ENCODE results near the gene NEDD4L. TPM values are rescaled to one million over a fixed set of nuclear protein-coding genes. Genes with fewer than 3 reads are reported as not detected.
"Not testable (repeated sequence)": the region's sequence is repeated elsewhere in the genome, so short reads cannot be mapped to it uniquely, and the experiment has no call there.

The NEDD4L gene
- total RNA-seq, 1 experiment from 2014 or later, result 57.4 TPM

GRCh38 chr18:58379443-58379842, 335.4 kb downstream of the NEDD4L start:
- no peak overlapping the region for H3K4me3 ChIP-seq
- no peaks in the 10 kb centered on the region for H3K9me3 ChIP-seq (ENCODE audit: insufficient read depth, low read depth)
- no peaks in the 10 kb centered on the region for H3K27me3 ChIP-seq (ENCODE audit: insufficient read depth, low read depth)
- no peak overlapping the region for H3K4me2 ChIP-seq
- no peak for TF ChIP-seq CTCF (conservative IDR thresholded peaks at IDR 0.05)
- no peak for DNase-seq
- H2AFZ ChIP-seq, result no peak overlapping the region
- no peaks in the 10 kb centered on the region for H3K79me2 ChIP-seq (ENCODE audit: low read depth)
- H3F3A ChIP-seq (ENCODE audit: insufficient read depth, low read depth), result no peaks in the 10 kb centered on the region; the same call in 1 of the 2 replicates
- H3K4me1 ChIP-seq (replicated peaks; ENCODE audit: insufficient read depth), result no peaks in the 10 kb centered on the region
- CTCF ChIA-PET, result no interaction called here
- no TSS peak for BruUV-seq (replicated peaks)
- POLR2A ChIA-PET (ENCODE audit: unreplicated experiment), result no interaction called here
- no peaks in the 10 kb centered on the region for H3K9me2 ChIP-seq (ENCODE audit: insufficient read depth)
- no peak overlapping the region for H3K27ac ChIP-seq
- H4K20me1 ChIP-seq (ENCODE audit: insufficient read depth), result no peaks in the 10 kb centered on the region; the same call in 1 of the 2 replicates
- intact Hi-C loops (cut with micrococcal nuclease; ENCODE audit: unreplicated experiment), result no loop called here
- peaks cover 8% of the 10 kb centered on the region for H3K36me3 ChIP-seq (ENCODE audit: low read depth)

- intact Hi-C loops (cut with micrococcal nuclease; ENCODE audit: unreplicated experiment); CTCF ChIA-PET; POLR2A ChIA-PET (ENCODE audit: unreplicated experiment); H3K27ac ChIP-seq; H2AFZ ChIP-seq; DNase-seq; H3F3A ChIP-seq (ENCODE audit: insufficient read depth, low read depth); H3K9me2 ChIP-seq (ENCODE audit: insufficient read depth); H3K4me1 ChIP-seq (replicated peaks; ENCODE audit: insufficient read depth); H3K9me3 ChIP-seq (ENCODE audit: insufficient read depth, low read depth); H3K4me2 ChIP-seq; BruUV-seq (replicated peaks); H4K20me1 ChIP-seq (ENCODE audit: insufficient read depth); H3K27me3 ChIP-seq (ENCODE audit: insufficient read depth, low read depth); H3K4me3 ChIP-seq; H3K79me2 ChIP-seq (ENCODE audit: low read depth): not testable (repeated sequence)
- peaks cover 10% of the 10 kb centered on the region for H3K36me3 ChIP-seq (ENCODE audit: low read depth)
Observed at GRCh38 chr18:58380113-58380512, 336.1 kb downstream of the NEDD4L start.

GRCh38 chr18:58381676-58382411, 337.8 kb downstream of the NEDD4L start:
- DNase-seq, result no peak
- TF ChIP-seq EZH2 (IDR thresholded peaks at IDR 0.05; ENCODE audit: low read depth) (no peak), CTCF (conservative IDR thresholded peaks at IDR 0.05) (no peak)
- intact Hi-C loops (cut with micrococcal nuclease; ENCODE audit: unreplicated experiment), result no loop called here
- Histone ChIP-seq H3K4me3 (no peak overlapping the region), H3K9me3 (ENCODE audit: insufficient read depth, low read depth) (no peaks in the 10 kb centered on the region), H3K4me1 (replicated peaks; ENCODE audit: insufficient read depth) (no peaks in the 10 kb centered on the region), H3K4me2 (no peak overlapping the region), H3K27me3 (ENCODE audit: insufficient read depth, low read depth) (no peaks in the 10 kb centered on the region), H2AFZ (no peak overlapping the region), H3K79me2 (ENCODE audit: low read depth) (no peaks in the 10 kb centered on the region), H3F3A (ENCODE audit: insufficient read depth, low read depth) (no peaks in the 10 kb centered on the region; the same call in 1 of the 2 replicates), H3K36me3 (ENCODE audit: low read depth) (peaks cover 23% of the 10 kb centered on the region), H4K20me1 (ENCODE audit: insufficient read depth) (no peaks in the 10 kb centered on the region; the same call in 1 of the 2 replicates), H3K9me2 (ENCODE audit: insufficient read depth) (no peaks in the 10 kb centered on the region), H3K27ac (no peak overlapping the region)
- ChIA-PET POLR2A (ENCODE audit: unreplicated experiment) (no interaction called here), CTCF (no interaction called here)
- BruUV-seq (replicated peaks), result no TSS peak

- Histone ChIP-seq H3F3A (ENCODE audit: insufficient read depth, low read depth) (no peaks in the 10 kb centered on the region; the same call in 1 of the 2 replicates), H3K4me2 (no peak overlapping the region), H3K27me3 (ENCODE audit: insufficient read depth, low read depth) (no peaks in the 10 kb centered on the region), H4K20me1 (ENCODE audit: insufficient read depth) (no peaks in the 10 kb centered on the region; the same call in 1 of the 2 replicates), H3K4me1 (replicated peaks; ENCODE audit: insufficient read depth) (no peaks in the 10 kb centered on the region), H3K36me3 (ENCODE audit: low read depth) (peaks cover 28% of the 10 kb centered on the region), H3K9me3 (ENCODE audit: insufficient read depth, low read depth) (no peaks in the 10 kb centered on the region), H3K79me2 (ENCODE audit: low read depth) (no peaks in the 10 kb centered on the region), H3K9me2 (ENCODE audit: insufficient read depth) (no peaks in the 10 kb centered on the region), H2AFZ (no peak overlapping the region), H3K4me3 (no peak overlapping the region), H3K27ac (no peak overlapping the region)
- no TSS peak for BruUV-seq (replicated peaks)
- CTCF ChIA-PET, result no interaction called here
- intact Hi-C loops (cut with micrococcal nuclease; ENCODE audit: unreplicated experiment), result no loop called here
- TF ChIP-seq EZH2 (IDR thresholded peaks at IDR 0.05; ENCODE audit: low read depth) (no peak), CTCF (conservative IDR thresholded peaks at IDR 0.05) (no peak)
- DNase-seq, result no peak
- POLR2A ChIA-PET (ENCODE audit: unreplicated experiment), result no interaction called here
Observed at GRCh38 chr18:58382446-58382845, 338.4 kb downstream of the NEDD4L start.

All from PC-9 (cell line).